Left lung (tissue), 10 donors: ENCODE measurements around the gene SCIN. TPM values are rescaled to one million over a fixed set of nuclear protein-coding genes. Genes with fewer than 3 reads are reported as not detected.
"Not testable (repeated sequence)": the region's sequence is repeated elsewhere in the genome, so short reads cannot be mapped to it uniquely, and the experiment has no call there.

Experiments
- ATAC-seq: fragments of 200-7000 bp; cut with Tn5 transposase; one replicate; pipeline ENCODE4 v1.9.1; 2020; ENCODE audit warnings: moderate library complexity
- DNase-seq, 4 donors: peaks; one replicate each; pipeline ENCODE4 v3.0.0-alpha.2; 2013 to 2020
- H3K27ac ChIP-seq, 2 donors: fragments of 200-600 bp; sonication (generic) in 1 of 2; one replicate each; pipeline versions ENCODE4 v1.5.0 to v1.8.0; 2020 to 2021
- H3K27me3 ChIP-seq, 2 donors: fragments of 200-600 bp; sonication (generic) in 1 of 2; one replicate each; pipeline versions ENCODE4 v1.5.0 to v1.8.0; 2020 to 2021
- H3K36me3 ChIP-seq, 2 donors: fragments of 200-600 bp; sonication (generic) in 1 of 2; one replicate each; pipeline versions ENCODE4 v1.5.0 to v1.8.0; 2020 to 2021
- H3K4me1 ChIP-seq, 2 donors: fragments of 200-600 bp; one replicate each; pipeline ENCODE4 v1.8.0; 2021
- H3K4me3 ChIP-seq, 2 donors: fragments of 200-600 bp; sonication (generic) in 1 of 2; one replicate each; pipeline versions ENCODE4 v1.5.0 to v1.8.0; 2020 to 2021; ENCODE audit warnings: mild to moderate bottlenecking in 1 of 2
- H3K9me3 ChIP-seq, 2 donors: fragments of 200-600 bp; sonication (generic) in 1 of 2; one replicate each; pipeline versions ENCODE4 v1.5.0 to v1.8.0; 2020 to 2021
- CTCF ChIP-seq, 2 donors: fragments of 200-600 bp; sonication (generic) in 1 of 2; IDR thresholded peaks; one replicate each; pipeline versions ENCODE4 v1.5.0 to v1.8.0; 2021; ENCODE audit warnings: antibody characterized with exemption in 2 of 2
- intact Hi-C, 2 donors: fragments of 100-400 bp; cut with DNase I; formaldehyde crosslinking; loops; one replicate each; pipeline versions ENCODE4 v1.11.2 to v1.14.2; 2022
- polyA plus RNA-seq, 6 donors: library from polyadenylated mRNA; unstranded; fragments of 120-200 nt; gene quantifications; one replicate each; pipeline ENCODE4 v1.2.1, GENCODE V29; 2013; ENCODE audit not compliant: insufficient read length in 6 of 6
- total RNA-seq, 2 donors: library from RNA; stranded (reverse); fragmentation: NEBNext Ultra II Directional; extraction: Animal tissue kit (Norgen Biotek cat#: 25700); gene quantifications; one replicate each; pipeline ENCODE4 v1.2.1, GENCODE V29; 2021
- donor health status: DM: no; HTN: yes; CAD: no.
- donor health status: DM: no; HTN: no; CAD: no.

Gene SCIN
- total and polyA plus RNA-seq, 8 donors: 3.4 to 13.5 (median 8.0) TPM

- Histone ChIP-seq H3K9me3 (no peaks in the 10 kb centered on the region), H3K27me3 (no peaks in the 10 kb centered on the region), H3K4me3 (no peak overlapping the region), H3K4me1 (no peaks in the 10 kb centered on the region), H3K27ac (no peak overlapping the region), H3K36me3 (no peaks in the 10 kb centered on the region)
- no peak for TF ChIP-seq CTCF (IDR thresholded peaks at IDR 0.05)
- intact Hi-C loops: no loop called here
- no peak for ATAC-seq
- no peak for DNase-seq
These were observed 78.8 kb downstream of the SCIN start for GRCh38 chr7:12649348-12649747.

- intact Hi-C loops: no loop called here
- no peaks in the 10 kb centered on the region for H3K36me3 ChIP-seq
- no peak overlapping the region for H3K27ac ChIP-seq
- ATAC-seq (no peak), DNase-seq (no peak)
- TF ChIP-seq CTCF (IDR thresholded peaks at IDR 0.05): no peak
- H3K27me3 ChIP-seq: no peaks in the 10 kb centered on the region
- H3K4me3 ChIP-seq: no peak overlapping the region
- no peaks in the 10 kb centered on the region for H3K4me1 ChIP-seq
- H3K9me3 ChIP-seq: no peaks in the 10 kb centered on the region
These were observed 79.6 kb downstream of the SCIN start for GRCh38 chr7:12650080-12650479.

GRCh38 chr7:12653110-12653509, 82.6 kb downstream of the SCIN start:
- no peak overlapping the region for H3K27ac ChIP-seq
- no peak for TF ChIP-seq CTCF (IDR thresholded peaks at IDR 0.05)
- no peaks in the 10 kb centered on the region for H3K4me1 ChIP-seq
- H3K36me3 ChIP-seq: no peaks in the 10 kb centered on the region
- intact Hi-C loops: no loop called here
- no peak for ATAC-seq
- no peak overlapping the region for H3K4me3 ChIP-seq
- H3K9me3 ChIP-seq: no peaks in the 10 kb centered on the region
- no peaks in the 10 kb centered on the region for H3K27me3 ChIP-seq
- no peak for DNase-seq

- Histone ChIP-seq H3K27me3 (no peaks in the 10 kb centered on the region), H3K4me1 (no peaks in the 10 kb centered on the region), H3K9me3 (no peaks in the 10 kb centered on the region), H3K27ac (no peak overlapping the region), H3K36me3 (no peaks in the 10 kb centered on the region), H3K4me3 (no peak overlapping the region)
- intact Hi-C loops: no loop called here
- DNase-seq (no peak), ATAC-seq (no peak)
- TF ChIP-seq CTCF (IDR thresholded peaks at IDR 0.05): no peak
These were observed 83.0 kb downstream of the SCIN start for GRCh38 chr7:12653518-12653917.

- Histone ChIP-seq H3K9me3 (no peaks in the 10 kb centered on the region), H3K4me3 (no peak overlapping the region), H3K4me1 (no peaks in the 10 kb centered on the region), H3K36me3 (no peaks in the 10 kb centered on the region), H3K27ac (no peak overlapping the region), H3K27me3 (no peaks in the 10 kb centered on the region)
- TF ChIP-seq CTCF (IDR thresholded peaks at IDR 0.05): no peak
- intact Hi-C loops: no loop called here
- DNase-seq: no peak
- no peak for ATAC-seq
These were observed 84.6 kb downstream of the SCIN start for GRCh38 chr7:12655161-12655560.

- DNase-seq, H3K27me3 ChIP-seq, H3K27ac ChIP-seq, H3K36me3 ChIP-seq, H3K4me3 ChIP-seq, H3K9me3 ChIP-seq, H3K4me1 ChIP-seq, ATAC-seq, intact Hi-C loops: not testable (repeated sequence)
These were observed 89.9 kb downstream of the SCIN start for GRCh38 chr7:12660423-12660822.

GRCh38 chr7:12660986-12661385, 90.5 kb downstream of the SCIN start:
- ATAC-seq, H3K27ac ChIP-seq, DNase-seq, H3K9me3 ChIP-seq, H3K4me3 ChIP-seq, H3K27me3 ChIP-seq, H3K4me1 ChIP-seq, intact Hi-C loops, H3K36me3 ChIP-seq: not testable (repeated sequence)
